ENCODE measurements around the gene MED25. TPM values are rescaled to one million over a fixed set of nuclear protein-coding genes. Genes with fewer than 3 reads are reported as not detected.

The MED25 gene
- total and polyA plus RNA-seq, 4 donors = 42.6 to 75.2 (median 48.1) TPM

- Histone ChIP-seq H3K27me3 (ENCODE audit: control insufficient read depth in 3 of 3, insufficient read depth in 3 of 3, low read length in 2 of 3) (no peaks in the 10 kb centered on the region), H3K36me3 (ENCODE audit: control insufficient read depth in 4 of 4, insufficient read depth in 4 of 4, low read length in 4 of 4) (peaks cover 16 to 26% (median 21%) of the 10 kb centered on the region in 4 donors), H3K9ac (ENCODE audit: insufficient read depth in 1 of 2, low read length in 2 of 2) (no peak overlapping the region), H3K4me3 (no peak overlapping the region), H3K4me1 (ENCODE audit: control insufficient read depth in 5 of 5, insufficient read depth in 5 of 5, low read length in 5 of 5) (no peaks in the 10 kb centered on the region), H3K9me3 (ENCODE audit: control insufficient read depth in 4 of 4, insufficient read depth in 3 of 4, low read length in 3 of 4) (no peaks in the 10 kb centered on the region), H3K27ac (ENCODE audit: low read depth in 1 of 2, low read length in 1 of 2) (no peak overlapping the region)
- no peak for TF ChIP-seq CTCF (IDR thresholded peaks at IDR 0.05; ENCODE audit: control extremely low read depth, extremely low read depth)
- ATAC-seq (ENCODE audit: insufficient read depth, low FRiP score) = no peak
- WGBS, 2 donors = 91 to 92% methylated on average over 8 of the region's 8 CpGs
- no peak for DNase-seq
These were observed 37.2 kb upstream of the MED25 start for GRCh38 chr19:49780861-49781260.

- H3K4me1 ChIP-seq (ENCODE audit: control insufficient read depth in 5 of 5, insufficient read depth in 5 of 5, low read length in 5 of 5) = no peaks in the 10 kb centered on the region
- H3K4me3 ChIP-seq = no peak overlapping the region
- no peaks in the 10 kb centered on the region for H3K27me3 ChIP-seq (ENCODE audit: control insufficient read depth in 3 of 3, insufficient read depth in 3 of 3, low read length in 2 of 3)
- no peak for DNase-seq
- no peak for TF ChIP-seq CTCF (IDR thresholded peaks at IDR 0.05; ENCODE audit: control extremely low read depth, extremely low read depth)
- no peaks in the 10 kb centered on the region for H3K9me3 ChIP-seq (ENCODE audit: control insufficient read depth in 4 of 4, insufficient read depth in 3 of 4, low read length in 3 of 4)
- ATAC-seq (ENCODE audit: insufficient read depth, low FRiP score) = no peak
- 84 to 88% methylated on average over 6 to 7 of the region's 7 CpGs for WGBS, 2 donors
- H3K27ac ChIP-seq (ENCODE audit: low read depth in 1 of 2, low read length in 1 of 2) = no peak overlapping the region
- peaks cover 16 to 25% (median 21%) of the 10 kb centered on the region in 4 donors for H3K36me3 ChIP-seq (ENCODE audit: control insufficient read depth in 4 of 4, insufficient read depth in 4 of 4, low read length in 4 of 4)
- no peak overlapping the region for H3K9ac ChIP-seq (ENCODE audit: insufficient read depth in 1 of 2, low read length in 2 of 2)
These were observed 36.7 kb upstream of the MED25 start for GRCh38 chr19:49781394-49781793.

- ATAC-seq (ENCODE audit: insufficient read depth, low FRiP score) = no peak
- TF ChIP-seq CTCF (IDR thresholded peaks at IDR 0.05; ENCODE audit: control extremely low read depth, extremely low read depth) = no peak
- Histone ChIP-seq H3K9me3 (ENCODE audit: control insufficient read depth in 4 of 4, insufficient read depth in 3 of 4, low read length in 3 of 4) (no peaks in the 10 kb centered on the region), H3K4me1 (ENCODE audit: control insufficient read depth in 5 of 5, insufficient read depth in 5 of 5, low read length in 5 of 5) (no peaks in the 10 kb centered on the region), H3K27ac (ENCODE audit: low read depth in 1 of 2, low read length in 1 of 2) (no peak overlapping the region), H3K36me3 (ENCODE audit: control insufficient read depth in 4 of 4, insufficient read depth in 4 of 4, low read length in 4 of 4) (peaks cover 17 to 27% (median 21%) of the 10 kb centered on the region in 4 donors), H3K9ac (ENCODE audit: insufficient read depth in 1 of 2, low read length in 2 of 2) (no peak overlapping the region), H3K4me3 (no peak overlapping the region), H3K27me3 (ENCODE audit: control insufficient read depth in 3 of 3, insufficient read depth in 3 of 3, low read length in 2 of 3) (no peaks in the 10 kb centered on the region)
- DNase-seq = no peak
- WGBS, 2 donors = 97 to 98% methylated on average over 18 of the region's 18 CpGs
These were observed 35.6 kb upstream of the MED25 start for GRCh38 chr19:49782515-49782914.

GRCh38 chr19:49786376-49786820, 31.7 kb upstream of the MED25 start:
- Histone ChIP-seq H3K4me1 (ENCODE audit: control insufficient read depth in 5 of 5, insufficient read depth in 5 of 5, low read length in 5 of 5) (no peaks in the 10 kb centered on the region), H3K4me3 (no peak overlapping the region), H3K9me3 (ENCODE audit: control insufficient read depth in 4 of 4, insufficient read depth in 3 of 4, low read length in 3 of 4) (no peaks in the 10 kb centered on the region), H3K27ac (ENCODE audit: low read depth in 1 of 2, low read length in 1 of 2) (no peak overlapping the region), H3K9ac (ENCODE audit: insufficient read depth in 1 of 2, low read length in 2 of 2) (no peak overlapping the region), H3K27me3 (ENCODE audit: control insufficient read depth in 3 of 3, insufficient read depth in 3 of 3, low read length in 2 of 3) (no peaks in the 10 kb centered on the region), H3K36me3 (ENCODE audit: control insufficient read depth in 4 of 4, insufficient read depth in 4 of 4, low read length in 4 of 4) (peaks cover 18 to 47% (median 39%) of the 10 kb centered on the region in 4 donors)
- no peak for TF ChIP-seq CTCF (IDR thresholded peaks at IDR 0.05; ENCODE audit: control extremely low read depth, extremely low read depth)
- ATAC-seq (ENCODE audit: insufficient read depth, low FRiP score) (no peak), DNase-seq (no peak)
- 82 to 90% methylated on average over 9 of the region's 9 CpGs for WGBS, 2 donors
